AG04449 (cell line): ENCODE measurements around the gene GHRH.

ENCODE experiments used
- CTCF ChIA-PET: fragments of 350-600 bp; formaldehyde crosslinking; extraction: SDS; loops from one replicate; lab custom pipeline; 2021; ENCODE audit warnings: antibody characterized with exemption; lab: Yijun Ruan, JAX
- POLR2A ChIA-PET: fragments of 400-600, 350-600 bp; formaldehyde crosslinking; extraction: SDS; loops from one replicate; lab custom pipeline; 2020; ENCODE audit warnings: antibody characterized with exemption, inconsistent platforms; lab: Yijun Ruan, JAX
- DNase-seq: peaks from one replicate; pipeline ENCODE4 v3.0.0-alpha.2; 2010; ENCODE audit warnings: low read depth, low spot score
- H3K4me3 ChIP-seq: 2 replicates; pipeline ENCODE4 v1.5.1; 2011; ENCODE audit warnings: low read depth, mild to moderate bottlenecking, control low read depth, low read length
- CTCF ChIP-seq: IDR thresholded peaks from one replicate; pipeline ENCODE4 v1.5.1; 2011; ENCODE audit warnings: mild to moderate bottlenecking, moderate library complexity, low read length, control low read depth, inconsistent platforms; ENCODE audit not compliant: insufficient read depth; ENCODE audit errors: missing control alignments

GHRH gene

GRCh38 chr20:37218441-37218840 is 43.2 kb downstream of the GHRH start:
- H3K4me3 ChIP-seq = no peak overlapping the region
- CTCF ChIA-PET = interaction anchor here (0.9 to 1.7 kb wide), 2 partner anchors 17 to 28 kb away, joined by 3 to 13 read pairs; no protein-coding TSS in a partner anchor
- no peak for DNase-seq
- POLR2A ChIA-PET = no interaction called here
- TF ChIP-seq CTCF = no peak

GRCh38 chr20:37209661-37210314 is 51.8 kb downstream of the GHRH start:
- no peak for TF ChIP-seq CTCF
- CTCF ChIA-PET = interaction anchor here (1.1 to 2.2 kb wide), 4 partner anchors 11 to 18 kb away, joined by 3 to 6 read pairs (median 4); no protein-coding TSS in a partner anchor
- H3K4me3 ChIP-seq = no peak overlapping the region
- DNase-seq = no peak
- POLR2A ChIA-PET = no interaction called here

GRCh38 chr20:37209193-37209592 is 52.4 kb downstream of the GHRH start:
- DNase-seq = no peak
- no peak for TF ChIP-seq CTCF
- CTCF ChIA-PET = interaction anchor here (1.2 to 2.2 kb wide), 4 partner anchors 12 to 18 kb away, joined by 3 to 6 read pairs (median 4); no protein-coding TSS in a partner anchor
- POLR2A ChIA-PET = no interaction called here
- H3K4me3 ChIP-seq = no peak overlapping the region

GRCh38 chr20:37207171-37207570 is 54.4 kb downstream of the GHRH start:
- ChIA-PET POLR2A (no interaction called here), CTCF (no interaction called here)

GRCh38 chr20:37205794-37206193 is 55.8 kb downstream of the GHRH start:
- H3K4me3 ChIP-seq = no peak overlapping the region
- no peak for TF ChIP-seq CTCF
- CTCF ChIA-PET = interaction anchor here (0.7 to 7.5 kb wide), 5 partner anchors 9 to 328 kb away, joined by 3 to 102 read pairs (median 23); no protein-coding TSS in a partner anchor
- POLR2A ChIA-PET = no interaction called here
- no peak for DNase-seq

More at GRCh38 chr20:37207171-37207570, 54.4 kb downstream of the GHRH start:
- DNase-seq = no peak
- TF ChIP-seq CTCF = no peak
- H3K4me3 ChIP-seq = no peak overlapping the region

GRCh38 chr20:37205130-37205529 is 56.5 kb downstream of the GHRH start:
- CTCF ChIA-PET = interaction anchor here (0.9 to 7.5 kb wide), 6 partner anchors 9 to 330 kb away, joined by 3 to 102 read pairs (median 14); no protein-coding TSS in a partner anchor
- POLR2A ChIA-PET = no interaction called here
- TF ChIP-seq CTCF = no peak
- DNase-seq = no peak
- H3K4me3 ChIP-seq = no peak overlapping the region
